ENCODE measurements around the gene SRGAP1. TPM values are rescaled to one million over a fixed set of nuclear protein-coding genes. Genes with fewer than 3 reads are reported as not detected.

SRGAP1 gene
- total RNA-seq, 3 donors from 2014 or later (not counting 1 experiment from before 2014, with no cell fraction given): 0.10 to 0.49 (median 0.16) TPM

DNA sequence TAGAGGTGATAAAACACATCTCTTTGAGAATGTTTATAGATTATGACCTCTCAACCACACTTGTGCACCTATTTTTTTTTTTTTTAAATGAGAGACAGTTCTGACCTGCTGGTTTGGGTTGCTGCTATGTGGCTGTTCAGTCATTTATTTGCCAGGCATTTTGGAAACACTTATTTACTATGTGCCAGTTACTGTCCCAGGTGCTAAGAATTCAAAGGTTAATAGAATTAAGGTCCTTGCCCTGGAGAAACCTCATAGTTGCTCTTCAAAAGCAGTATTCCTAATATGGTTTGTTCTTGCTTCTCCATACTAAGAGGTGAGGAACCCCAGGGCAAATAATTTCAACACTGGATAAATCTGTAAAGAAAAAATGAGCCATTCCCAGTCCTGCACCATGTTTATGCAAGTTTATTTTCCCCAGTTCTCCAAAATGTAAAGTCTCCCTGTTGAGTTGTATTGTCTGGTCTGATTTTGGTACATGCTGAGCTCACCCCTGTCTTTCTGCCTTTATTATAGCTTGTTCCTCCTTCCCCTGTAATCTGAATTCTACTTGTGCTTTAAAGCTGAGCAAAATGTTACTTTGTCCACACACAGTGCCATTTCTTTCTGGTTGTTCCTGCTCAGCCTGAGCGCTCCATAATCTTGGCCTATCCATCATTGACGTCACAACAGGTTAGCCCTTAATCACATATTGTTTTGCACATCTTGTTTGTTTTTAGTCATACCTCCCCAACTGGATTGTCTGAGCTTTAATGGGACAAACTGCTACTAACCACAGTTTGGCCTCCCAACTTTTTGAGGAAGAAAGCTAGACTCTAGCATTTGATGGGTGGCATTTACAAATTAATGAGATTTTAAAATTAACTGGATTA, 56.7 kb downstream of the SRGAP1 start:
- Histone ChIP-seq H3K27ac (ENCODE audit: low read length) (no peak overlapping the region), H3K9me3 (ENCODE audit: control insufficient read depth, insufficient read depth, low read length) (no peaks in the 10 kb centered on the region), H3K4me3 (ENCODE audit: low read length) (no peak overlapping the region), H3K36me3 (ENCODE audit: control insufficient read depth, insufficient read depth, low read length) (no peaks in the 10 kb centered on the region), H3K4me1 (ENCODE audit: control insufficient read depth, insufficient read depth, low read length) (no peaks in the 10 kb centered on the region), H3K27me3 (ENCODE audit: control insufficient read depth, insufficient read depth, low read length) (peaks cover 2% of the 10 kb centered on the region)
- ATAC-seq (no peak), DNase-seq (no peak)
- Mint-ChIP-seq H3K9me3 (no peaks in the 10 kb centered on the region), H3K4me1 (no peaks in the 10 kb centered on the region), H3K36me3 (no peaks in the 10 kb centered on the region), H3K4me3 (no peak overlapping the region), H3K27me3 (ENCODE audit: low read depth in 2 of 2) (peaks cover 0 to 6% of the 10 kb centered on the region in 2 donors), H3K27ac (no peak overlapping the region)
- intact Hi-C loops (cut with micrococcal nuclease): no loop called here
- 96% methylated on average over 2 of the region's 2 CpGs for WGBS (ENCODE audit: insufficient coverage)
- TF ChIP-seq, protein P1, sequence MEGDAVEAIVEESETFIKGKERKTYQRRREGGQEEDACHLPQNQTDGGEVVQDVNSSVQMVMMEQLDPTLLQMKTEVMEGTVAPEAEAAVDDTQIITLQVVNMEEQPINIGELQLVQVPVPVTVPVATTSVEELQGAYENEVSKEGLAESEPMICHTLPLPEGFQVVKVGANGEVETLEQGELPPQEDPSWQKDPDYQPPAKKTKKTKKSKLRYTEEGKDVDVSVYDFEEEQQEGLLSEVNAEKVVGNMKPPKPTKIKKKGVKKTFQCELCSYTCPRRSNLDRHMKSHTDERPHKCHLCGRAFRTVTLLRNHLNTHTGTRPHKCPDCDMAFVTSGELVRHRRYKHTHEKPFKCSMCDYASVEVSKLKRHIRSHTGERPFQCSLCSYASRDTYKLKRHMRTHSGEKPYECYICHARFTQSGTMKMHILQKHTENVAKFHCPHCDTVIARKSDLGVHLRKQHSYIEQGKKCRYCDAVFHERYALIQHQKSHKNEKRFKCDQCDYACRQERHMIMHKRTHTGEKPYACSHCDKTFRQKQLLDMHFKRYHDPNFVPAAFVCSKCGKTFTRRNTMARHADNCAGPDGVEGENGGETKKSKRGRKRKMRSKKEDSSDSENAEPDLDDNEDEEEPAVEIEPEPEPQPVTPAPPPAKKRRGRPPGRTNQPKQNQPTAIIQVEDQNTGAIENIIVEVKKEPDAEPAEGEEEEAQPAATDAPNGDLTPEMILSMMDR (IDR thresholded peaks at IDR 0.05): no peak

DNA sequence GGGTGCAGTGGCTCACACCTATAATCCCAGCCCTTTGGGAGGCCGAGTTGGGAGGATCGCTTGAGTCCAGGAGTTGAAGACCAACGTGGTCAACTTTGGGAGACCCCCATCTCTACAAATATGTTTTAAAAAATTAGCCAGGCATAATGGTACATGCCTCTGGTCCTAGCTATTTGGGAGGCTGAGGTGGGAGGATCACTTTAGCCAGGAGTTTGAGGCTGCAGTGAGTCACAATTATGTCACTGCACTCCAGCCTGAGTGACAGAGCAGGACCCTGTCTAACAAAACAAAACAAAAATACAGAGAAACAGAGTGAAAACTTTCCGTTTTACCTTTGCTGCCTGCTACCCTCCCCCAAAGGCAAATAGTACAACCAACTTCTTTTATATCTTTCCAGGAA, 60.2 kb downstream of the SRGAP1 start:
- Histone ChIP-seq H3K9me3 (ENCODE audit: control insufficient read depth, insufficient read depth, low read length) (no peaks in the 10 kb centered on the region), H3K4me1 (ENCODE audit: control insufficient read depth, insufficient read depth, low read length) (no peaks in the 10 kb centered on the region), H3K27ac (ENCODE audit: low read length) (no peak overlapping the region), H3K27me3 (ENCODE audit: control insufficient read depth, insufficient read depth, low read length) (no peaks in the 10 kb centered on the region), H3K4me3 (ENCODE audit: low read length) (no peak overlapping the region), H3K36me3 (ENCODE audit: control insufficient read depth, insufficient read depth, low read length) (no peaks in the 10 kb centered on the region)
- H3K4me1 Mint-ChIP-seq: no peaks in the 10 kb centered on the region
- no peak overlapping the region for H3K27ac Mint-ChIP-seq
- H3K4me3 Mint-ChIP-seq: no peak overlapping the region
- H3K9me3 Mint-ChIP-seq: peaks cover 0 to 3% of the 10 kb centered on the region in 2 donors
- peaks cover 0 to 6% of the 10 kb centered on the region in 2 donors for H3K27me3 Mint-ChIP-seq (ENCODE audit: low read depth in 2 of 2)
- intact Hi-C loops (cut with micrococcal nuclease): no loop called here
- H3K36me3 Mint-ChIP-seq: no peaks in the 10 kb centered on the region
- no peak for ATAC-seq
- 85% methylated on average over 4 of the region's 4 CpGs for WGBS (ENCODE audit: insufficient coverage)
- no peak for DNase-seq
- TF ChIP-seq, protein P1 (IDR thresholded peaks at IDR 0.05): no peak

DNA sequence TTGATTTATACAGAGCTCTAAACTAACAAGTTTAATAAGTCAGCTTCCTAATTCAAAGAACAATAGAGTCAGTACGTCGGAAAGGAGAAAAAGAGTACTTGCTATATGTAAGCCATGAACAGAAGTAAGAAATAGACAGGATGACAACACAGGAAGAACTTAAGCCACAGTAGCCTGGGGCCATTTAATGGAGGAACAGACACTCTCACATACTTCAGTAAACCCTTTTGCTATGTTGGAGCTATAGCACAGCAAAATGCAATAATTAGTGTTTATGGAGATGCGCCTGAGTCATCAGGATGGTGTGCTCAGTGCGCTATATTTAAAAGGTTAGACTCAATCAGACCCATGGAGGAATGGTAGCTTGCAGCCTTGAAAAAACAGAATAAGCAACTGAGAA, 61.0 kb downstream of the SRGAP1 start:
- H3K4me1 Mint-ChIP-seq: no peaks in the 10 kb centered on the region
- intact Hi-C loops (cut with micrococcal nuclease): no loop called here
- WGBS (ENCODE audit: insufficient coverage): 100% methylated on average over 2 of the region's 4 CpGs

More for the DNA sequence above, 61.0 kb downstream of the SRGAP1 start:
- Mint-ChIP-seq H3K36me3 (no peaks in the 10 kb centered on the region), H3K27ac (no peak overlapping the region), H3K9me3 (peaks cover 0 to 3% of the 10 kb centered on the region in 2 donors), H3K4me3 (no peak overlapping the region), H3K27me3 (ENCODE audit: low read depth in 2 of 2) (peaks cover 0 to 6% of the 10 kb centered on the region in 2 donors)
- Histone ChIP-seq H3K27me3 (ENCODE audit: control insufficient read depth, insufficient read depth, low read length) (no peaks in the 10 kb centered on the region), H3K27ac (ENCODE audit: low read length) (no peak overlapping the region), H3K4me1 (ENCODE audit: control insufficient read depth, insufficient read depth, low read length) (no peaks in the 10 kb centered on the region), H3K36me3 (ENCODE audit: control insufficient read depth, insufficient read depth, low read length) (no peaks in the 10 kb centered on the region), H3K9me3 (ENCODE audit: control insufficient read depth, insufficient read depth, low read length) (no peaks in the 10 kb centered on the region), H3K4me3 (ENCODE audit: low read length) (no peak overlapping the region)
- TF ChIP-seq, protein P1 (IDR thresholded peaks at IDR 0.05): no peak
- DNase-seq (no peak), ATAC-seq (no peak)

All from natural killer cell (primary cell).